ENCODE results near the gene MICA.
"Not testable (repeated sequence)": the region's sequence is repeated elsewhere in the genome, so short reads cannot be mapped to it uniquely, and the experiment has no call there.

DNA sequence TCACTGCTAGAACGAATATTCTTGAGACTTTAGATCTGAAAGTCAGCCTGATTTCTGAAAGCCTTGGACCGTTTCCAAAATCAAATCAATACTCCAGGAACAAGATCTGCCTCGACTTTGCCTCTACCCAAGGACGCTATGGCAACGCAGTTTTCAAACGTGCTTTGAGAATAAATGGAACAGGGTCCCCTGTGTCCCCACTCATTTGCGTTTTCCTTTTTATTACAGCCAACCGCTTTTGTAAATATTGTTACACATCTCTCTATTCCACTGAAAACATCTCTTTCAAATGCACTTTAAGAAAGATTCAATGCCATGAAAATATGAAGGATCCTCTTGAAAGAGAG lies 6.3 kb upstream of the MICA start:
- not testable (repeated sequence) for TF ChIP-seq YY1 (IDR thresholded peaks at IDR 0.05; ENCODE audit: insufficient read depth, insufficient read length); ZNF274 (IDR thresholded peaks at IDR 0.05; ENCODE audit: low read depth, low read length); SUZ12 (IDR thresholded peaks at IDR 0.05; ENCODE audit: extremely low read depth, insufficient read depth, insufficient read length)
